Endodermal cell (in vitro differentiated cells): ENCODE results near the gene RPAP3. TPM values are rescaled to one million over a fixed set of nuclear protein-coding genes. Genes with fewer than 3 reads are reported as not detected.

Source experiments
- DNase-seq: peaks from one replicate; pipeline ENCODE4 v3.0.0-alpha.2; 2017
- H3K27ac ChIP-seq: 2 replicates; pipeline ENCODE4 v1.5.1; 2013; ENCODE audit warnings: mild to moderate bottlenecking, low read depth, low read length, moderate library complexity
- H3K27me3 ChIP-seq: 2 replicates; pipeline ENCODE4 v1.6.1; 2013; ENCODE audit warnings: mild to moderate bottlenecking, low read length, moderate library complexity; ENCODE audit not compliant: insufficient read depth, control insufficient read depth, poor library complexity, severe bottlenecking
- H3K36me3 ChIP-seq: 2 replicates; pipeline ENCODE4 v1.7.0; 2013; ENCODE audit warnings: mild to moderate bottlenecking, low read length, moderate library complexity; ENCODE audit not compliant: control insufficient read depth, insufficient read depth
- H3K4me1 ChIP-seq: one replicate; pipeline ENCODE4 v1.7.0; 2013; ENCODE audit warnings: low read length; ENCODE audit not compliant: control insufficient read depth, insufficient read depth
- H3K4me3 ChIP-seq: 2 replicates; pipeline ENCODE4 v1.5.1; 2013; ENCODE audit warnings: mild to moderate bottlenecking, low read length, moderate library complexity
- H3K9ac ChIP-seq: 2 replicates; pipeline ENCODE4 v1.6.1; 2013; ENCODE audit warnings: mild to moderate bottlenecking, low read length, moderate library complexity; ENCODE audit not compliant: poor library complexity, severe bottlenecking; ENCODE audit errors: extremely low read depth
- H3K9me3 ChIP-seq: 2 replicates; pipeline ENCODE4 v1.6.1; 2013; ENCODE audit warnings: mild to moderate bottlenecking, low read length, moderate library complexity; ENCODE audit not compliant: control insufficient read depth
- H3K27ac Mint-ChIP-seq: 2 replicates; pipeline ENCODE4 v1.8.0; 2020; ENCODE audit warnings: mixed read lengths
- H3K27me3 Mint-ChIP-seq: 2 replicates; pipeline ENCODE4 v1.8.0; 2021; ENCODE audit warnings: mild to moderate bottlenecking, mixed read lengths; ENCODE audit not compliant: insufficient read depth
- H3K36me3 Mint-ChIP-seq: 2 replicates; pipeline ENCODE4 v1.8.0; 2020; ENCODE audit warnings: low read depth, mixed read lengths
- H3K4me1 Mint-ChIP-seq: 2 replicates; pipeline ENCODE4 v1.8.0; 2020; ENCODE audit warnings: mixed read lengths
- H3K4me3 Mint-ChIP-seq: 2 replicates; pipeline ENCODE4 v1.8.0; 2020; ENCODE audit warnings: mild to moderate bottlenecking, moderate library complexity, mixed read lengths
- H3K9me3 Mint-ChIP-seq: 2 replicates; pipeline ENCODE4 v1.8.0; 2020; ENCODE audit warnings: mild to moderate bottlenecking, mixed read lengths
- WGBS, 2 experiments: methylation state at CpG; one replicate each; pipeline versions ENCODE4 v1.1.5 to v1.1.7; 2013; ENCODE audit warnings: missing lambda C conversion rate in 2 of 2, mixed read lengths in 1 of 2; ENCODE audit not compliant: insufficient coverage in 1 of 2, insufficient read length in 1 of 2; 5-methylcytosine and 5-hydroxymethylcytosine counted together
- total RNA-seq, 2 donors: library from RNA; stranded (reverse); fragmentation: NEBNext Ultra II Directional in 1 of 2; extraction: Animal tissue kit (Norgen Biotek cat#: 25700) in 1 of 2; gene quantifications; 2 replicates in 1 of 2; 3 replicates in 1 of 2; pipeline ENCODE4 v1.2.1, GENCODE V29; 2021
- TF ChIP-seq, protein P1 (sequence below): fragments of 200-600 bp; sonication (generic); conservative IDR thresholded peaks from 2 replicates; pipeline ENCODE4 v1.5.0; 2021; ENCODE audit warnings: antibody characterized with exemption, mild to moderate bottlenecking

The RPAP3 gene
- total RNA-seq, 2 donors from 2014 or later, result 52.0 to 56.9 TPM

DNA sequence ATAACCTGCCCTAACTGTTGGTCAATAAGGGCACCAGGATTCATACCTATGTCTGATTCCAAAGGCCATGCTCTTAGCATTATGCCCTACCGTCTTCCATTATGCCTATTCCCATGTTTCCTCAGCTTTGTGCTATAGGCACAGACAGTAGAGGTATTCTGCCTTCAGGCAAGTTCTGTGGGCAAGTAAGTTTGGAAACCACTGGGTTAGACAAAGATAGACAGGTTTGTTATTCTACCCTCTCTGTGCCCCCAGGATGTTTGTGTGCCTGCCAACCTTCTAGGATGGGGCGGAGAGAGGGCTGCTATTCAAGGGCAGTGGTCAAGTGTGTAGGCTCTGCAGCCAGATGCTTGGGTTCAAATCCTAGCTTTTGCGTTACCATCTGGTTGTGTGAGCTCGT lies 48.3 kb upstream of the RPAP3 start:
- peaks cover 8% of the 10 kb centered on the region for H3K4me1 ChIP-seq
- no peaks in the 10 kb centered on the region for H3K9me3 ChIP-seq
- H3K27ac Mint-ChIP-seq, result no peak overlapping the region
- no peak for DNase-seq
- no peaks in the 10 kb centered on the region for H3K9me3 Mint-ChIP-seq
- no peaks in the 10 kb centered on the region for H3K36me3 ChIP-seq
- WGBS, 2 experiments, result 94 to 100% methylated on average over 1 to 4 of the region's 4 CpGs
- no peaks in the 10 kb centered on the region for H3K27me3 Mint-ChIP-seq
- no peak overlapping the region for H3K4me3 ChIP-seq
- TF ChIP-seq, protein P1, sequence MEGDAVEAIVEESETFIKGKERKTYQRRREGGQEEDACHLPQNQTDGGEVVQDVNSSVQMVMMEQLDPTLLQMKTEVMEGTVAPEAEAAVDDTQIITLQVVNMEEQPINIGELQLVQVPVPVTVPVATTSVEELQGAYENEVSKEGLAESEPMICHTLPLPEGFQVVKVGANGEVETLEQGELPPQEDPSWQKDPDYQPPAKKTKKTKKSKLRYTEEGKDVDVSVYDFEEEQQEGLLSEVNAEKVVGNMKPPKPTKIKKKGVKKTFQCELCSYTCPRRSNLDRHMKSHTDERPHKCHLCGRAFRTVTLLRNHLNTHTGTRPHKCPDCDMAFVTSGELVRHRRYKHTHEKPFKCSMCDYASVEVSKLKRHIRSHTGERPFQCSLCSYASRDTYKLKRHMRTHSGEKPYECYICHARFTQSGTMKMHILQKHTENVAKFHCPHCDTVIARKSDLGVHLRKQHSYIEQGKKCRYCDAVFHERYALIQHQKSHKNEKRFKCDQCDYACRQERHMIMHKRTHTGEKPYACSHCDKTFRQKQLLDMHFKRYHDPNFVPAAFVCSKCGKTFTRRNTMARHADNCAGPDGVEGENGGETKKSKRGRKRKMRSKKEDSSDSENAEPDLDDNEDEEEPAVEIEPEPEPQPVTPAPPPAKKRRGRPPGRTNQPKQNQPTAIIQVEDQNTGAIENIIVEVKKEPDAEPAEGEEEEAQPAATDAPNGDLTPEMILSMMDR, result no peak
- peaks cover 52% of the 10 kb centered on the region for H3K4me1 Mint-ChIP-seq
- no peak overlapping the region for H3K4me3 Mint-ChIP-seq
- no peak overlapping the region for H3K9ac ChIP-seq
- no peak overlapping the region for H3K27ac ChIP-seq
- no peaks in the 10 kb centered on the region for H3K27me3 ChIP-seq
- peaks cover 9% of the 10 kb centered on the region for H3K36me3 Mint-ChIP-seq

DNA sequence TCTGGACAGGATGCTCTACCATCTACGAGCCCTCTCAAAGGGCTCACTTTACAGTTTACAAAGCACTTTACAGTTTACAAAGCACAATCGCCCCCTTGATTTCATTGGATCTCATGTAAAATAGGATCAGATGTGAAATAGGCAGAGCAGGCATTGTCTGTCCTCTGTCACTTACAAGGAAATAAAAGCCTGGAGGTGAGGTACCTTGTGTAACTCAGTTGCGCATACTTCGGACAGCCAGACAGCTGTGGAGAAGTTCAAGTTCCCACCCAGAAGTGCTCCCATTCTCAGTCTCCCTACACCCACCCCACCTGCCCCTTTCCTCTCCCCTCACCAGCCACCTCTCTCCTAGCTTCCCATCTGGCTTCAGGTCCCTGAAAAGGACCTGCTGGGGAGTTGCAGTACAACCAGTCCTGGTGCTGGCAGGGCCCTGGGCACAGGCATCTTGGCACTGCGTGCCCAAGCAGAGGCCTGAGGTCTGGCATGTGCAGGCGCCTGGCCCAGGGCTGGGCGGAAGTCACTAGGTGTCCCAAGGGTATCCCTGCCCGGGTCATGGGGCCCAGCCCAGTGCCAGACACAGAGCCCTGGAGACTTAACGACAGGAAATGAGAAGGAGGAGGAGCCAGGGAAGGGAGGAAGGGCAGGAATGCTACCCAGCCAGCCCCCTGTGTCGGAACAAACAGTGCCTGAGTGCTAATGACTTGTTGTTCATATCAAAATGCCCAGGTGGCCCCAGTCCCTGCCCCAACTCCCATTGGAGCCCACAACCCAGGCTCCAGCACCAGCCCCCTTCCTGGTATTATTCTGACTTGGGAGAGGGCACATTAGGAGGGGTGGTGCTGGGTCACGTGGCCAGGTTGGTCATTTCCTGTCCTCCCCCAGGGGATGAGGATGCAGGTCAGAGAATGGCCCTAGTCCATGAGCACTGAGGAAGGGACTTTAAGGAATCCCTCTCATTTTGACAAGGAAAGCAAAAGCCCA lies 47.5 kb upstream of the RPAP3 start:
- H3K4me1 Mint-ChIP-seq, result peaks cover 52% of the 10 kb centered on the region
- no peak overlapping the region for H3K9ac ChIP-seq
- WGBS, 2 experiments, result 63 to 75% methylated on average over 6 to 11 of the region's 11 CpGs

GRCh38 chr12:47752552-47752951 lies 46.7 kb upstream of the RPAP3 start:
- Histone ChIP-seq H3K36me3 (no peaks in the 10 kb centered on the region), H3K4me1 (peaks cover 4% of the 10 kb centered on the region), H3K9ac (no peak overlapping the region), H3K27ac (no peak overlapping the region), H3K4me3 (no peak overlapping the region), H3K27me3 (no peaks in the 10 kb centered on the region), H3K9me3 (no peaks in the 10 kb centered on the region)
- Mint-ChIP-seq H3K36me3 (peaks cover 16% of the 10 kb centered on the region), H3K27ac (peak overlapping the region; percentile 96), H3K27me3 (no peaks in the 10 kb centered on the region), H3K4me1 (peaks cover 48% of the 10 kb centered on the region), H3K9me3 (no peaks in the 10 kb centered on the region), H3K4me3 (no peak overlapping the region)
- no peak for DNase-seq
- TF ChIP-seq, protein P1, result no peak
- WGBS, 2 experiments, result 93% methylated on average over 7 of the region's 7 CpGs

More for the DNA sequence above, 47.5 kb upstream of the RPAP3 start:
- TF ChIP-seq, protein P1, result no peak
- no peaks in the 10 kb centered on the region for H3K27me3 ChIP-seq
- Mint-ChIP-seq H3K27ac (peak overlapping the region; percentile 96), H3K4me3 (peak overlapping the region; percentile 26), H3K9me3 (no peaks in the 10 kb centered on the region), H3K27me3 (no peaks in the 10 kb centered on the region), H3K36me3 (peaks cover 15% of the 10 kb centered on the region)
- DNase-seq, result peak; percentile 96
- H3K36me3 ChIP-seq, result no peaks in the 10 kb centered on the region
- H3K9me3 ChIP-seq, result no peaks in the 10 kb centered on the region
- H3K4me1 ChIP-seq, result peaks cover 8% of the 10 kb centered on the region
- no peak overlapping the region for H3K27ac ChIP-seq
- no peak overlapping the region for H3K4me3 ChIP-seq
